GM10248 (cell line): ENCODE results near the gene RRP15.

Experiments
- CTCF ChIA-PET: fragments of 300-600 bp; sonication (Branson Sonifier 250); formaldehyde crosslinking; extraction: SDS; loops from one replicate; lab custom pipeline; 2021; ENCODE audit warnings: antibody characterized with exemption; lab: Yijun Ruan, JAX
- POLR2A ChIA-PET: fragments of 350-650 bp; sonication (Branson Sonifier 250); formaldehyde crosslinking; extraction: SDS; loops from one replicate; lab custom pipeline; 2020; ENCODE audit warnings: antibody characterized with exemption; lab: Yijun Ruan, JAX
- DNase-seq: peaks from one replicate; pipeline ENCODE4 v3.0.0; 2012; ENCODE audit errors: extremely low spot score
- CTCF ChIP-seq: IDR thresholded peaks from 2 replicates; pipeline ENCODE4 v1.5.1; 2012; ENCODE audit warnings: mild to moderate bottlenecking, low read depth; ENCODE audit errors: extremely low read depth, missing control alignments, control extremely low read depth

RRP15 gene

GRCh38 chr1:218349348-218350034 is 64.4 kb downstream of the RRP15 start:
- no peak for DNase-seq
- POLR2A ChIA-PET = no interaction called here
- TF ChIP-seq CTCF = no peak
- CTCF ChIA-PET = interaction anchor here (0.9 to 2.2 kb wide), 7 partner anchors 9 to 50 kb away, joined by 3 to 10 read pairs (median 3); no protein-coding TSS in a partner anchor

GRCh38 chr1:218350035-218350525 is 65.0 kb downstream of the RRP15 start:
- ChIA-PET POLR2A (no interaction called here), CTCF (interaction anchor here (1.0 to 2.2 kb wide), 4 partner anchors 11 to 54 kb away, joined by 3 to 10 read pairs (median 5); no protein-coding TSS in a partner anchor)
- no peak for TF ChIP-seq CTCF

GRCh38 chr1:218350801-218351266 is 65.7 kb downstream of the RRP15 start:
- CTCF ChIA-PET = interaction anchor here (1.5 to 1.9 kb wide), 2 partner anchors 12 to 55 kb away, joined by 4 to 6 read pairs; no protein-coding TSS in a partner anchor
- no peak for TF ChIP-seq CTCF
- POLR2A ChIA-PET = no interaction called here
- no peak for DNase-seq

More at GRCh38 chr1:218350035-218350525, 65.0 kb downstream of the RRP15 start:
- no peak for DNase-seq

- DNase-seq = peak; percentile 51
- POLR2A ChIA-PET = no interaction called here
Measured at GRCh38 chr1:218351391-218352074, 66.4 kb downstream of the RRP15 start.

GRCh38 chr1:218352075-218352438 is 67.0 kb downstream of the RRP15 start:
- ChIA-PET CTCF (interaction anchor here (1.0 to 1.9 kb wide), 2 partner anchors 16 to 56 kb away, joined by 3 to 4 read pairs; no protein-coding TSS in a partner anchor), POLR2A (no interaction called here)
- no peak for DNase-seq
- TF ChIP-seq CTCF = no peak

More at GRCh38 chr1:218351391-218352074, 66.4 kb downstream of the RRP15 start:
- TF ChIP-seq CTCF = peak; percentile 23
- CTCF ChIA-PET = interaction anchor here (1.5 to 1.9 kb wide), 2 partner anchors 13 to 56 kb away, joined by 4 to 6 read pairs; no protein-coding TSS in a partner anchor

- DNase-seq = no peak
- CTCF ChIA-PET = interaction anchor here (1.0 to 2.3 kb wide), 7 partner anchors 10 to 1214 kb away, joined by 3 to 6 read pairs (median 3); no protein-coding TSS in a partner anchor
- TF ChIP-seq CTCF = no peak
Measured at GRCh38 chr1:218353656-218354055, 68.6 kb downstream of the RRP15 start.

More at GRCh38 chr1:218353656-218354055, 68.6 kb downstream of the RRP15 start:
- POLR2A ChIA-PET = interaction anchor here (1.2 kb wide), 1 partner anchor 9 kb away, joined by 3 read pairs; the partner anchor contains the start of gene TGFB2
